HEK293 (cell line): ENCODE results near the gene ANO8.

Experiments used
- CTCF ChIA-PET: fragments of 350-600 bp; formaldehyde crosslinking; extraction: SDS; loops from one replicate; lab custom pipeline; 2021; ENCODE audit warnings: antibody characterized with exemption; lab: Yijun Ruan, JAX
- POLR2A ChIA-PET: fragments of 300-600 bp; formaldehyde crosslinking; extraction: SDS; loops from one replicate; lab custom pipeline; 2020; ENCODE audit warnings: antibody characterized with exemption, inconsistent platforms; lab: Yijun Ruan, JAX
- H3K27ac ChIP-seq: fragments of 200-500 bp; sonication (Bioruptor generic); 2 replicates; pipeline ENCODE4 v1.5.1; 2014; ENCODE audit warnings: low read depth, low read length, control low read depth, inconsistent platforms; ENCODE audit errors: extremely low read depth
- H3K36me3 ChIP-seq, 2 experiments: fragments of 200-500 bp in 1 of 2; sonication (Bioruptor generic) in 1 of 2; 1 replicate in 1 of 2; 2 replicates in 1 of 2; pipeline ENCODE4 v1.5.1; 2014 to 2017; ENCODE audit warnings: inconsistent platforms in 2 of 2, low read length in 2 of 2; ENCODE audit not compliant: control insufficient read depth in 2 of 2, insufficient read depth in 1 of 2
- H3K4me1 ChIP-seq: fragments of 200-500 bp; sonication (Bioruptor generic); 2 replicates; pipeline ENCODE4 v1.5.1; 2014; ENCODE audit warnings: mild to moderate bottlenecking, low read length, inconsistent platforms; ENCODE audit not compliant: control insufficient read depth, insufficient read depth
- H3K4me3 ChIP-seq: 2 replicates; pipeline ENCODE4 v1.5.1; 2011; ENCODE audit warnings: low read depth, mild to moderate bottlenecking, control low read depth, low read length, moderate library complexity
- H3K9me3 ChIP-seq: fragments of 200-500 bp; sonication (Bioruptor generic); 2 replicates; pipeline ENCODE4 v1.5.1; 2014; ENCODE audit warnings: low read depth, low read length, inconsistent platforms; ENCODE audit not compliant: control insufficient read depth, insufficient read depth
- KLF10 ChIP-seq: fragments of 450-650 bp; IDR thresholded peaks from 2 replicates; pipeline ENCODE4 v1.5.1; 2018; ENCODE audit warnings: missing biosample characterization, mild to moderate bottlenecking, missing genetic modification characterization
- PRDM1 ChIP-seq: fragments of 450-650 bp; formaldehyde crosslinking; IDR thresholded peaks from 2 replicates; pipeline ENCODE4; 2016; ENCODE audit warnings: missing biosample characterization, missing genetic modification characterization
- REST ChIP-seq: fragments of 450-650 bp; formaldehyde crosslinking; IDR thresholded peaks from 2 replicates; pipeline ENCODE4 v1.5.1; 2016; ENCODE audit warnings: missing biosample characterization, missing genetic modification characterization
- SCRT1 ChIP-seq: fragments of 450-650 bp; formaldehyde crosslinking; IDR thresholded peaks from 2 replicates; pipeline ENCODE4 v1.5.1; 2016; ENCODE audit warnings: missing biosample characterization, missing genetic modification characterization, borderline replicate concordance
- SCRT2 ChIP-seq: fragments of 450-650 bp; formaldehyde crosslinking; IDR thresholded peaks from 2 replicates; pipeline ENCODE4 v1.5.1; 2016; ENCODE audit warnings: missing biosample characterization, missing genetic modification characterization
- WT1 ChIP-seq: fragments of 450-650 bp; formaldehyde crosslinking; IDR thresholded peaks from 2 replicates; pipeline ENCODE4 v1.5.1; 2016; ENCODE audit warnings: missing biosample characterization, missing genetic modification characterization
- ZBTB49 ChIP-seq: fragments of 450-650 bp; formaldehyde crosslinking; IDR thresholded peaks from 2 replicates; pipeline ENCODE4 v1.5.1; 2016; ENCODE audit warnings: missing biosample characterization, missing genetic modification characterization, low read depth
- ZBTB6 ChIP-seq: fragments of 450-650 bp; formaldehyde crosslinking; IDR thresholded peaks from 2 replicates; pipeline ENCODE4 v1.5.1; 2017; ENCODE audit warnings: missing biosample characterization, missing genetic modification characterization
- ZNF121 ChIP-seq: fragments of 450-650 bp; formaldehyde crosslinking; IDR thresholded peaks from 2 replicates; pipeline ENCODE4 v1.5.1; 2016; ENCODE audit warnings: missing biosample characterization, missing genetic modification characterization
- ZNF16 ChIP-seq: fragments of 450-650 bp; formaldehyde crosslinking; IDR thresholded peaks from 2 replicates; pipeline ENCODE4 v1.5.1; 2016; ENCODE audit warnings: low read depth, missing biosample characterization, missing genetic modification characterization
- ZNF184 ChIP-seq: fragments of 450-650 bp; IDR thresholded peaks from 2 replicates; pipeline ENCODE4 v1.5.1; 2018; ENCODE audit warnings: missing biosample characterization, mild to moderate bottlenecking, missing genetic modification characterization
- ZNF24 ChIP-seq: fragments of 450-650 bp; formaldehyde crosslinking; IDR thresholded peaks from 2 replicates; pipeline ENCODE4 v1.5.1; 2016; ENCODE audit warnings: missing biosample characterization, missing genetic modification characterization
- ZNF362 ChIP-seq: fragments of 450-650 bp; formaldehyde crosslinking; IDR thresholded peaks from 2 replicates; pipeline ENCODE4 v1.5.1; 2016; ENCODE audit warnings: missing biosample characterization, missing genetic modification characterization
- ZNF473 ChIP-seq: fragments of 450-650 bp; formaldehyde crosslinking; IDR thresholded peaks from 2 replicates; pipeline ENCODE4 v1.5.1; 2017; ENCODE audit warnings: missing biosample characterization, missing genetic modification characterization
- ZNF48 ChIP-seq: fragments of 450-650 bp; formaldehyde crosslinking; IDR thresholded peaks from 2 replicates; pipeline ENCODE4 v1.5.1; 2016; ENCODE audit warnings: missing biosample characterization, missing genetic modification characterization
- ZNF518A ChIP-seq: fragments of 450-650 bp; formaldehyde crosslinking; conservative IDR thresholded peaks from 2 replicates; pipeline ENCODE4 v1.5.1; 2016; ENCODE audit warnings: low read depth, missing biosample characterization, missing genetic modification characterization
- ZNF580 ChIP-seq: fragments of 450-650 bp; formaldehyde crosslinking; IDR thresholded peaks from 2 replicates; pipeline ENCODE4 v1.5.1; 2016; ENCODE audit warnings: missing biosample characterization, missing genetic modification characterization
- ZNF626 ChIP-seq: fragments of 450-650 bp; sonication (Bioruptor Pico); formaldehyde crosslinking; IDR thresholded peaks from 2 replicates; pipeline ENCODE4 v1.5.1; 2018; ENCODE audit warnings: missing biosample characterization, missing genetic modification characterization, inconsistent platforms
- ZNF645 ChIP-seq: fragments of 450-650 bp; formaldehyde crosslinking; IDR thresholded peaks from 2 replicates; pipeline ENCODE4; 2016; ENCODE audit warnings: missing biosample characterization, missing genetic modification characterization
- ZNF843 ChIP-seq: fragments of 450-650 bp; formaldehyde crosslinking; IDR thresholded peaks from 2 replicates; pipeline ENCODE4 v1.5.1; 2016; ENCODE audit warnings: missing biosample characterization, missing genetic modification characterization
- ZXDB ChIP-seq: fragments of 450-650 bp; formaldehyde crosslinking; IDR thresholded peaks from 2 replicates; pipeline ENCODE4 v1.5.1; 2016; ENCODE audit warnings: missing biosample characterization, missing genetic modification characterization

ANO8 gene

GRCh38 chr19:17304386-17305215, 30.1 kb downstream of the ANO8 start (continued):
- no peak for TF ChIP-seq ZNF362
- no peak for TF ChIP-seq REST (tag by site-specific recombination)
- TF ChIP-seq ZNF48 (tag by site-specific recombination), result no peak
- TF ChIP-seq WT1 (tag by site-specific recombination), result 0 out of 2 replicates have a peak, but pooled peaks have one; percentile 6
- TF ChIP-seq SCRT2 (tag by site-specific recombination), result peak; percentile 68
- TF ChIP-seq KLF10 (tag by site-specific recombination), result no peak
- TF ChIP-seq SCRT1, result 0 out of 2 replicates have a peak, but pooled peaks have one; percentile 19
- no peak for TF ChIP-seq ZNF645 (tag by site-specific recombination)
- TF ChIP-seq ZNF16 (tag by site-specific recombination), result peak; percentile 90
- no peak for TF ChIP-seq ZNF24 (tag by site-specific recombination)
- TF ChIP-seq ZBTB49 (tag by site-specific recombination), result no peak
- no peak for TF ChIP-seq ZNF184 (tag by site-specific recombination)
- TF ChIP-seq ZNF580 (tag by site-specific recombination), result no peak
- no peak for TF ChIP-seq ZBTB6
- TF ChIP-seq ZNF121, result peak; percentile 85

GRCh38 chr19:17303940-17304267, 30.8 kb downstream of the ANO8 start:
- peaks cover 0 to 18% of the 10 kb centered on the region in 2 experiments; a peak in 2 of 3 replicates for H3K36me3 ChIP-seq
- ChIA-PET POLR2A (interaction anchor here (0.9 to 1.5 kb wide), 3 partner anchors 9 to 88 kb away, joined by 3 read pairs; partner anchors contain the start of gene USE1), CTCF (interaction anchor here (0.7 to 1.6 kb wide), 5 partner anchors 11 to 44 kb away, joined by 3 to 8 read pairs (median 5); no protein-coding TSS in a partner anchor)
- no peaks in the 10 kb centered on the region for H3K9me3 ChIP-seq
- H3K27ac ChIP-seq, result peak overlapping the region; percentile 21; the same call in 1 of the 2 replicates
- peaks cover 3% of the 10 kb centered on the region for H3K4me1 ChIP-seq
- H3K4me3 ChIP-seq, result no peak overlapping the region
- no peak for TF ChIP-seq ZNF473 (tag by site-specific recombination)
- TF ChIP-seq ZNF518A (tag by site-specific recombination), result no peak
- no peak for TF ChIP-seq ZNF843 (tag by site-specific recombination)
- TF ChIP-seq PRDM1 (tag by site-specific recombination), result no peak
- TF ChIP-seq ZNF626 (tag by site-specific recombination), result no peak
- TF ChIP-seq ZXDB (tag by site-specific recombination), result no peak
